H1 (cell line): Measurements from ENCODE around the gene HSD17B8. TPM values are rescaled to one million over a fixed set of nuclear protein-coding genes. Genes with fewer than 3 reads are reported as not detected.

ENCODE experiments used
- HDAC6 ChIP-seq: IDR thresholded peaks from one replicate; pipeline ENCODE4 v1.7.1; 2012; ENCODE audit warnings: low read depth, mild to moderate bottlenecking, inconsistent platforms, low read length, moderate library complexity
- JUND ChIP-seq: IDR thresholded peaks from 2 replicates; pipeline ENCODE4 v1.6.1; 2011; ENCODE audit warnings: mild to moderate bottlenecking, improper control_type of control experiment, low read length
- TEAD4 ChIP-seq: IDR thresholded peaks from 2 replicates; pipeline ENCODE4 v1.6.1; 2012; ENCODE audit warnings: low read depth, low read length, inconsistent platforms, mixed read lengths
- polyA plus RNA-seq, 7 experiments: library from polyadenylated mRNA; depleted of rRNA in 3 of 7; stranded (reverse) in 5 of 7; unstranded in 2 of 7; fragments of >200 nt in 5 of 7; fragments of 200-250 nt in 2 of 7; gene quantifications; 1 replicate in 5 of 7; 2 replicates in 1 of 7; 4 replicates in 1 of 7; pipeline versions ENCODE4 v1.2.1 to v1.2.3, GENCODE V29; 2011 to 2013; ENCODE audit warnings: missing spikeins in 2 of 7, mixed read lengths in 2 of 7
- total RNA-seq: library from RNA; stranded (reverse); fragmentation: NEBNext Ultra II Directional; extraction: Animal tissue kit (Norgen Biotek cat#: 25700); gene quantifications from 2 replicates; pipeline ENCODE4 v1.2.1, GENCODE V29; 2021
- TF ChIP-seq, protein P1 (sequence below): fragments of 300-600 bp; sonication (generic); IDR thresholded peaks from 2 replicates; pipeline ENCODE4 v1.7.1; 2012; ENCODE audit warnings: low read length, moderate library complexity, mild to moderate bottlenecking, inconsistent platforms; ENCODE audit not compliant: insufficient replicate concordance
- TF ChIP-seq, protein P2 (sequence below): IDR thresholded peaks from 2 replicates; pipeline ENCODE4 v1.6.1; 2012; ENCODE audit warnings: low read length, inconsistent platforms
- TF ChIP-seq, protein P3 (sequence below), 3 experiments: IDR thresholded peaks; 1 replicate in 2 of 3; 2 replicates in 1 of 3; pipeline versions ENCODE4 v1.5.1 to v1.6.1; 2011; ENCODE audit warnings: low read length in 3 of 3, mild to moderate bottlenecking in 3 of 3, inconsistent platforms in 2 of 3, low read depth in 1 of 3, moderate library complexity in 1 of 3; ENCODE audit not compliant: insufficient read depth in 1 of 3; ENCODE audit errors: control extremely low read depth in 1 of 3

Gene HSD17B8
- total and polyA plus RNA-seq, 2 of the 8 experiments (the other 6 are each of a cell fraction or from before 2014, with no cell fraction given): 3.3 to 17.1 TPM

DNA sequence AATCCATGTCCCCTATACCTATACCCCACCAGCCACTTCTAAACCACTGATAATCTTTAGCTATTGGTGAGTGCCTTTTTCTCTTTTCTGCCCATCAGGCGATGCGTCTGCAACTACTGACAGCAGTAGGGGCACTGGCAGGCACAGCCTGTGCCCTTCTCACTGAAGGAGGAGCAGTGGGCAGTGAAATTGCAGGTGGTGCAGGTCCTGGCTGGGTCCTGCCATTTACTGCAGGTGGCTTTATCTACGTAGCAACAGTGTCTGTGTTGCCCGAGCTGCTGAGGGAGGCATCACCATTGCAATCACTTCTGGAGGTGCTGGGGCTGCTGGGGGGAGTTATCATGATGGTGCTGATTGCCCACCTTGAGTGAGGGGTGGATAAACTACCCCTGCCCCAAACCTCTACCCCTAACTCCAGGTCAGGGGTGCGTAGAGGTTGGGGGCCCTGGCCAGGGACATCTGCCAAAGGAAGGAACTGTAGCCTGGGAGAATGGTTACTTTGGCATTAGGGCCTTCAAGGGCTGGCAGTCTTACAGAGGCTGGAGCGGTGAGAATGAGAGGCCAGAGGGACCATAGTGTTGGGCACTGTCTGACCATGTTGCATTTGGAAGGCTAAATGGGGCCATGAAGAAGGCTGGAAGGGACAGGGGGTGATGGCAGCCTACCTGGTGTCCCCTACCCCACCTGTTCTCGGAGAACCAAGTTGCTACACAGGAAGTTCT, 851 bp upstream of the HSD17B8 start (continued):
- TF ChIP-seq, protein P1, sequence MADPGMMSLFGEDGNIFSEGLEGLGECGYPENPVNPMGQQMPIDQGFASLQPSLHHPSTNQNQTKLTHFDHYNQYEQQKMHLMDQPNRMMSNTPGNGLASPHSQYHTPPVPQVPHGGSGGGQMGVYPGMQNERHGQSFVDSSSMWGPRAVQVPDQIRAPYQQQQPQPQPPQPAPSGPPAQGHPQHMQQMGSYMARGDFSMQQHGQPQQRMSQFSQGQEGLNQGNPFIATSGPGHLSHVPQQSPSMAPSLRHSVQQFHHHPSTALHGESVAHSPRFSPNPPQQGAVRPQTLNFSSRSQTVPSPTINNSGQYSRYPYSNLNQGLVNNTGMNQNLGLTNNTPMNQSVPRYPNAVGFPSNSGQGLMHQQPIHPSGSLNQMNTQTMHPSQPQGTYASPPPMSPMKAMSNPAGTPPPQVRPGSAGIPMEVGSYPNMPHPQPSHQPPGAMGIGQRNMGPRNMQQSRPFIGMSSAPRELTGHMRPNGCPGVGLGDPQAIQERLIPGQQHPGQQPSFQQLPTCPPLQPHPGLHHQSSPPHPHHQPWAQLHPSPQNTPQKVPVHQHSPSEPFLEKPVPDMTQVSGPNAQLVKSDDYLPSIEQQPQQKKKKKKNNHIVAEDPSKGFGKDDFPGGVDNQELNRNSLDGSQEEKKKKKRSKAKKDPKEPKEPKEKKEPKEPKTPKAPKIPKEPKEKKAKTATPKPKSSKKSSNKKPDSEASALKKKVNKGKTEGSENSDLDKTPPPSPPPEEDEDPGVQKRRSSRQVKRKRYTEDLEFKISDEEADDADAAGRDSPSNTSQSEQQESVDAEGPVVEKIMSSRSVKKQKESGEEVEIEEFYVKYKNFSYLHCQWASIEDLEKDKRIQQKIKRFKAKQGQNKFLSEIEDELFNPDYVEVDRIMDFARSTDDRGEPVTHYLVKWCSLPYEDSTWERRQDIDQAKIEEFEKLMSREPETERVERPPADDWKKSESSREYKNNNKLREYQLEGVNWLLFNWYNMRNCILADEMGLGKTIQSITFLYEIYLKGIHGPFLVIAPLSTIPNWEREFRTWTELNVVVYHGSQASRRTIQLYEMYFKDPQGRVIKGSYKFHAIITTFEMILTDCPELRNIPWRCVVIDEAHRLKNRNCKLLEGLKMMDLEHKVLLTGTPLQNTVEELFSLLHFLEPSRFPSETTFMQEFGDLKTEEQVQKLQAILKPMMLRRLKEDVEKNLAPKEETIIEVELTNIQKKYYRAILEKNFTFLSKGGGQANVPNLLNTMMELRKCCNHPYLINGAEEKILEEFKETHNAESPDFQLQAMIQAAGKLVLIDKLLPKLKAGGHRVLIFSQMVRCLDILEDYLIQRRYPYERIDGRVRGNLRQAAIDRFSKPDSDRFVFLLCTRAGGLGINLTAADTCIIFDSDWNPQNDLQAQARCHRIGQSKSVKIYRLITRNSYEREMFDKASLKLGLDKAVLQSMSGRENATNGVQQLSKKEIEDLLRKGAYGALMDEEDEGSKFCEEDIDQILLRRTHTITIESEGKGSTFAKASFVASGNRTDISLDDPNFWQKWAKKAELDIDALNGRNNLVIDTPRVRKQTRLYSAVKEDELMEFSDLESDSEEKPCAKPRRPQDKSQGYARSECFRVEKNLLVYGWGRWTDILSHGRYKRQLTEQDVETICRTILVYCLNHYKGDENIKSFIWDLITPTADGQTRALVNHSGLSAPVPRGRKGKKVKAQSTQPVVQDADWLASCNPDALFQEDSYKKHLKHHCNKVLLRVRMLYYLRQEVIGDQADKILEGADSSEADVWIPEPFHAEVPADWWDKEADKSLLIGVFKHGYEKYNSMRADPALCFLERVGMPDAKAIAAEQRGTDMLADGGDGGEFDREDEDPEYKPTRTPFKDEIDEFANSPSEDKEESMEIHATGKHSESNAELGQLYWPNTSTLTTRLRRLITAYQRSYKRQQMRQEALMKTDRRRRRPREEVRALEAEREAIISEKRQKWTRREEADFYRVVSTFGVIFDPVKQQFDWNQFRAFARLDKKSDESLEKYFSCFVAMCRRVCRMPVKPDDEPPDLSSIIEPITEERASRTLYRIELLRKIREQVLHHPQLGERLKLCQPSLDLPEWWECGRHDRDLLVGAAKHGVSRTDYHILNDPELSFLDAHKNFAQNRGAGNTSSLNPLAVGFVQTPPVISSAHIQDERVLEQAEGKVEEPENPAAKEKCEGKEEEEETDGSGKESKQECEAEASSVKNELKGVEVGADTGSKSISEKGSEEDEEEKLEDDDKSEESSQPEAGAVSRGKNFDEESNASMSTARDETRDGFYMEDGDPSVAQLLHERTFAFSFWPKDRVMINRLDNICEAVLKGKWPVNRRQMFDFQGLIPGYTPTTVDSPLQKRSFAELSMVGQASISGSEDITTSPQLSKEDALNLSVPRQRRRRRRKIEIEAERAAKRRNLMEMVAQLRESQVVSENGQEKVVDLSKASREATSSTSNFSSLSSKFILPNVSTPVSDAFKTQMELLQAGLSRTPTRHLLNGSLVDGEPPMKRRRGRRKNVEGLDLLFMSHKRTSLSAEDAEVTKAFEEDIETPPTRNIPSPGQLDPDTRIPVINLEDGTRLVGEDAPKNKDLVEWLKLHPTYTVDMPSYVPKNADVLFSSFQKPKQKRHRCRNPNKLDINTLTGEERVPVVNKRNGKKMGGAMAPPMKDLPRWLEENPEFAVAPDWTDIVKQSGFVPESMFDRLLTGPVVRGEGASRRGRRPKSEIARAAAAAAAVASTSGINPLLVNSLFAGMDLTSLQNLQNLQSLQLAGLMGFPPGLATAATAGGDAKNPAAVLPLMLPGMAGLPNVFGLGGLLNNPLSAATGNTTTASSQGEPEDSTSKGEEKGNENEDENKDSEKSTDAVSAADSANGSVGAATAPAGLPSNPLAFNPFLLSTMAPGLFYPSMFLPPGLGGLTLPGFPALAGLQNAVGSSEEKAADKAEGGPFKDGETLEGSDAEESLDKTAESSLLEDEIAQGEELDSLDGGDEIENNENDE: no peak
- TF ChIP-seq JUND (no peak), HDAC6 (no peak), TEAD4 (no peak)
- TF ChIP-seq, protein P2, sequence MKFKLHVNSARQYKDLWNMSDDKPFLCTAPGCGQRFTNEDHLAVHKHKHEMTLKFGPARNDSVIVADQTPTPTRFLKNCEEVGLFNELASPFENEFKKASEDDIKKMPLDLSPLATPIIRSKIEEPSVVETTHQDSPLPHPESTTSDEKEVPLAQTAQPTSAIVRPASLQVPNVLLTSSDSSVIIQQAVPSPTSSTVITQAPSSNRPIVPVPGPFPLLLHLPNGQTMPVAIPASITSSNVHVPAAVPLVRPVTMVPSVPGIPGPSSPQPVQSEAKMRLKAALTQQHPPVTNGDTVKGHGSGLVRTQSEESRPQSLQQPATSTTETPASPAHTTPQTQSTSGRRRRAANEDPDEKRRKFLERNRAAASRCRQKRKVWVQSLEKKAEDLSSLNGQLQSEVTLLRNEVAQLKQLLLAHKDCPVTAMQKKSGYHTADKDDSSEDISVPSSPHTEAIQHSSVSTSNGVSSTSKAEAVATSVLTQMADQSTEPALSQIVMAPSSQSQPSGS: no peak
- TF ChIP-seq, protein P3, sequence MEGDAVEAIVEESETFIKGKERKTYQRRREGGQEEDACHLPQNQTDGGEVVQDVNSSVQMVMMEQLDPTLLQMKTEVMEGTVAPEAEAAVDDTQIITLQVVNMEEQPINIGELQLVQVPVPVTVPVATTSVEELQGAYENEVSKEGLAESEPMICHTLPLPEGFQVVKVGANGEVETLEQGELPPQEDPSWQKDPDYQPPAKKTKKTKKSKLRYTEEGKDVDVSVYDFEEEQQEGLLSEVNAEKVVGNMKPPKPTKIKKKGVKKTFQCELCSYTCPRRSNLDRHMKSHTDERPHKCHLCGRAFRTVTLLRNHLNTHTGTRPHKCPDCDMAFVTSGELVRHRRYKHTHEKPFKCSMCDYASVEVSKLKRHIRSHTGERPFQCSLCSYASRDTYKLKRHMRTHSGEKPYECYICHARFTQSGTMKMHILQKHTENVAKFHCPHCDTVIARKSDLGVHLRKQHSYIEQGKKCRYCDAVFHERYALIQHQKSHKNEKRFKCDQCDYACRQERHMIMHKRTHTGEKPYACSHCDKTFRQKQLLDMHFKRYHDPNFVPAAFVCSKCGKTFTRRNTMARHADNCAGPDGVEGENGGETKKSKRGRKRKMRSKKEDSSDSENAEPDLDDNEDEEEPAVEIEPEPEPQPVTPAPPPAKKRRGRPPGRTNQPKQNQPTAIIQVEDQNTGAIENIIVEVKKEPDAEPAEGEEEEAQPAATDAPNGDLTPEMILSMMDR (IDR thresholded peaks at IDR 0.05; ENCODE audit: control extremely low read depth in 1 of 3, insufficient read depth in 1 of 3, low read depth in 1 of 3, low read length in 3 of 3): no peak
